ENCODE results near the gene PRCC.

The PRCC gene

DNA sequence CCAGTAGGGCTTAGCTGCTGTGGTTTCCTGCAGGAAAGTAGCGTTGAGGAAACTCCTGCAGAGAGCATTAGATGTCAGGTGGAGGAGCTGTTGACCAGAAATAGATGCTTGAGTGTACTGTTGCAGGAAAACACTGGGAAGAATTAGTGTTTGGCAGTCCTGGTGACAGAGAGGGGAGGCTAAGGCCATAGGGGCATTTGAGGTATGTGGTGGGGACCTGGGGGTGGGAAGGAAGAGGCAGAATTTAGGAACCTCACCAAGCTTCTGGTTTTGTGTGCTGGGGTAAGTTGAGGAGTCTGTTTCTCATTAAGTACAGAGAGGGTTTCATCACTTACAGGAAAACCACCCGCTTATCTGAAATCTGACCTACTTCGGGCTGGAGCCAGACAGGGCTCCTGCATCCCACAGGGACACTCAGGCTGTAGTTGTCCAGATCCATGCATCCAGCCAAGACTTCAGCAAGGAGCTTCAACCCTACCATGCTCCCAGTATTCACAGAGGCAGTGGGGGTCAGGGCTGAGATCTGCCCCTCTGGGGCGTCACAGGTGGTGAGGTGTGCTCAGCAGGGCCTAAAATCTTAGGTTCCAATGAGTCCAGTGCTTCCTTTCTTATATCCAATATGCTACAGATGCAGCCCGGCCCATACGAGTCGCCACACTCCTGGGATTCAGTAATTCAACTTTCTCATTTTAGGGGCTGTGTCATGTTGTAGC, 34.2 kb downstream of the PRCC start:
- peak overlapping the region in 2 of 3 experiments; percentile 1 to 4 for H3K4me3 Mint-ChIP-seq
- peak; percentile 26 to 55 (median 37) for TF ChIP-seq CTCF (IDR thresholded peaks at IDR 0.05; ENCODE audit: unreplicated experiment in 3 of 3)
- peaks cover 20% of the 10 kb centered on the region for H3K36me3 Mint-ChIP-seq (ENCODE audit: low read depth)

DNA sequence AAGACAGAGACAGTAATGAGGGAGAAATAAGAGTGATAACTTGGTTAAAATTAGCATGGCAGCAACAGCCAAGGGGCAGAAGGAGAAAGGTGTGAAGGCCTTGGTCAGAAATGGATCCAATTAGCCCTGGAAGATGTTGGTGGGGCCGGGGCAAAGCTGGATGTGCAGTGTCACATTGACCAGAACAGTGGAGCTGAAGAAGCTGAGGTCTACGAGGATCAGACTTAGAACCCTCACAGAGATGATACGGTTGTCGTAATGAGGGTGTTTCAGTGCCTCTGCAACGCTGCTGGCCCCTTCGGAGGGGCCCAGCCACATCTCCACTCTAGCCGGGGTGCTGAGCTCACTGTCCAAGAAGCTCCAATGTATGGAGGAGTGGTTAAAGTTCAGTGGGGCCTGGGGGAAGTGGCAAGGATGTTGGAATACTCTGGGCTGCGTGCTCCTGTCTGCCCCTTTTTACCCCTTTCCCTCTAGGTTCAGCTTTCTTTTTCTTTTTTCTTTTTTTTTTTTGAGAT, 35.1 kb downstream of the PRCC start:
- TF ChIP-seq CTCF (IDR thresholded peaks at IDR 0.05; ENCODE audit: unreplicated experiment in 3 of 3) = no peak
- H3K36me3 Mint-ChIP-seq (ENCODE audit: low read depth) = peaks cover 17% of the 10 kb centered on the region
- no peaks in the 10 kb centered on the region for H3K9me3 Mint-ChIP-seq
- H3K27ac Mint-ChIP-seq = no peak overlapping the region
- H3K4me3 Mint-ChIP-seq = no peak overlapping the region
- peaks cover 63% of the 10 kb centered on the region for H3K4me1 Mint-ChIP-seq
- H3K27me3 Mint-ChIP-seq (ENCODE audit: low read depth) = no peaks in the 10 kb centered on the region

More for the DNA sequence above, 34.2 kb downstream of the PRCC start:
- H3K4me1 Mint-ChIP-seq = peaks cover 60% of the 10 kb centered on the region
- no peaks in the 10 kb centered on the region for H3K27me3 Mint-ChIP-seq (ENCODE audit: low read depth)
- peak overlapping the region; percentile 18 to 39 (median 28) for H3K27ac Mint-ChIP-seq
- H3K9me3 Mint-ChIP-seq = no peaks in the 10 kb centered on the region

- peaks cover 15% of the 10 kb centered on the region for H3K36me3 Mint-ChIP-seq (ENCODE audit: low read depth)
Observed at GRCh38 chr1:156803086-156803851, 35.9 kb downstream of the PRCC start.

DNA sequence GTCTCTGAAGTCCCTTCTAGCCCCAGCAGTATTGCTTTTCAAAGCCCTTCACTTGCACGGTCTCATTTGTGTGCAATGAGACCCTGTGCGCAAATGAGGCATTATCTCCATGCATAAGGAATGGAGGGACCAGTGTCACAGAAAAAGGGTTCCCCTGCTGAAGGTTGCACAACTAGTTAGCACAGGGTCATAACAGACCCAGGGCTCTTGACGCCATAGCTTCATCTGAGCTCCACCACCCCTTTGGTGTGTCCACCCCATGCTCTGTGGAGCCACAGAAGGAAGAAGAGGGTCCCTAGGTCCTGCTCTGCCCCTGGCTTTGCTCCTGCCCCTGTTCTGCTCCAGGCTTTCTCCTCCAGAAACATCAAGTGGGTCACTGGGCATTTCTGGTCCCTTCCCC, 36.7 kb downstream of the PRCC start:
- Mint-ChIP-seq H3K27me3 (ENCODE audit: low read depth) (peaks cover 7% of the 10 kb centered on the region), H3K4me3 (no peak overlapping the region), H3K9me3 (no peaks in the 10 kb centered on the region), H3K27ac (peak overlapping the region; percentile 37 to 69 (median 58)), H3K4me1 (peaks cover 69% of the 10 kb centered on the region), H3K36me3 (ENCODE audit: low read depth) (peaks cover 14% of the 10 kb centered on the region)
- no peak for TF ChIP-seq CTCF (IDR thresholded peaks at IDR 0.05; ENCODE audit: unreplicated experiment in 3 of 3)

More at GRCh38 chr1:156803086-156803851, 35.9 kb downstream of the PRCC start:
- no peak for TF ChIP-seq CTCF (IDR thresholded peaks at IDR 0.05; ENCODE audit: unreplicated experiment in 3 of 3)
- peak overlapping the region in 2 of 3 experiments; percentile 37 to 38 for H3K27ac Mint-ChIP-seq
- H3K9me3 Mint-ChIP-seq = no peaks in the 10 kb centered on the region
- peaks cover 69% of the 10 kb centered on the region for H3K4me1 Mint-ChIP-seq
- peaks cover 3% of the 10 kb centered on the region for H3K27me3 Mint-ChIP-seq (ENCODE audit: low read depth)
- no peak overlapping the region for H3K4me3 Mint-ChIP-seq

DNA sequence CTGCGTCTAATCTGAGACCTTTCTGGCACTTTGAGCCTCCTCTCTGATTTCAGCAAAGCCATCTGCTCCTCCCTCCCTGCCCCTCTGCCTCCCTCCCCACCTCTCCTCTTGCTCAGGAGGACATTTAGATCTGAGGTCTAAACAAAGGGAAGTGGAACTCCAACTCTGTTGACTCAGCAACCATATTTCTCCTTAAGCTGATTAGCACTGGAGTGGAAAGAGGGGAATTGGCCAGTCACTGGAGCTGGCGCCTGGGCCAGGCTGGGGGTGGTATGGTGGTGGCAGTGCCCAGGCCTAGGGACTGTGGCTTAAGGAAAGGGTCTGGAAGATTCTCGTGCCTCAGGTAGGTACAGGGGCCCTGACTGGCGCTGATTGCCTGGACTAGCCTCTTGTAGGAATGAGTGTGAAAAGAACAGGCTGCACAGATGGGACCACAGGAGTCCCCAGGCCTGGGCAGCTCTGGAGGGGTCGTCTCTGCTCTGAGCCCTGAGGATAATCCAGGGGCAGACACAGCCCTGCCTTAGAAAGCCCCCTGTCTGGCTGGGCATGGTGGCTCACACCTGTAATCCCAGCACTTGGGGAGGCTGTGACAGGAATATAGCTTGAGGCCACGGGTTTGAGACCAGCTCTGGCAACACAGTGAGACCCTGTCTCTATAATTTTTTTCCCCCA, 37.4 kb downstream of the PRCC start:
- Mint-ChIP-seq H3K4me1 (peaks cover 69% of the 10 kb centered on the region), H3K27ac (peak overlapping the region; percentile 37 to 69 (median 58)), H3K27me3 (ENCODE audit: low read depth) (peaks cover 7% of the 10 kb centered on the region), H3K36me3 (ENCODE audit: low read depth) (peaks cover 13% of the 10 kb centered on the region), H3K9me3 (no peaks in the 10 kb centered on the region), H3K4me3 (no peak overlapping the region)
- TF ChIP-seq CTCF (IDR thresholded peaks at IDR 0.05; ENCODE audit: unreplicated experiment in 3 of 3) = no peak

All from nephron (organoid).